Stimulated activated CD8-positive, alpha-beta memory T cell treated with anti-CD3 and anti-CD28 coated beads, Interleukin-4, amount 100 ng/mL, for 48 hours (primary cell): Measurements from ENCODE around the gene SLC16A10.
"Not testable (repeated sequence)": the region's sequence is repeated elsewhere in the genome, so short reads cannot be mapped to it uniquely, and the experiment has no call there.

ENCODE experiments used
- DNase-seq: peaks from one replicate; pipeline ENCODE4 v3.0.0-alpha.2; 2020

The SLC16A10 gene

GRCh38 chr6:111087871-111088667 lies 766 bp downstream of the SLC16A10 start:
- peak; percentile 76 for DNase-seq

- no peak for DNase-seq
Observed at GRCh38 chr6:111088668-111089003, 1.3 kb downstream of the SLC16A10 start.

DNA sequence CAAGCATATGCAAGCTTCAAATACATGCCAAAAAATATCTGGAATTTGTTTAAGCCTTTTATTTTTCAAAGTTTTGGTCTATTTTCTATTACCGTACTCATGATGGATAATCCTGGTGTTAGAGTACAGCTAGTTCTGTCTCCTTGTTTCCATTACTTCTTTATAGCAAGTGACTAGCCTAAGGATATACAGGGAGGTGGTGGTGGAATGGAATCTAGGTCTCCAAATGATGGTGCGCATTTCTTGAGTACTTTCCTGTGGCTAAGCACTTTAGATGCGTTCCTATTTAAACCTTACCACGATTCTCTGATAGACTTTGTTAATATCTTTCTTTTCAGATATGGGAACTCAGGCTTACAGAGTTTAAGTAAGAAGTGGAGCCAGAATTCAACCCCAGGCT lies 3.5 kb downstream of the SLC16A10 start:
- no peak for DNase-seq

DNA sequence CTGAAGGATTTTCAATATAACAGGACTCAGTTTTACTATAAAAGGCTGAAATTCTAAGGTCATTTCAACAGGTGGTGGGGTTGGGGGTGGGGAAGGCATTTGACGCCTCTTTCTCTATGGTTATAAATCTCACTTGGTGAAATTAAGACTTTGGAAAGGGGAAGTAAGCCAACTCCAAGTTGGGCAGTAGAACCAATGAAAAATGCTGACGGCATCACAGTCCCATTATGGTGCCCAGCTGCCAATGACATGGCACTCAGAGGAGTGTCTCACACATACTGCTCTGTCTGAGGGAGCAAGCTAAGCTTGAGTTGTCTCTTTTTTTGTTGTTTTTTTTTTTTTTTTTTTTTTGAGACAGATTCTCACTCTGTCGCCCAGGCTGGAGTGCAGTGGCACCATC lies 4.7 kb downstream of the SLC16A10 start:
- DNase-seq, result no peak

DNA sequence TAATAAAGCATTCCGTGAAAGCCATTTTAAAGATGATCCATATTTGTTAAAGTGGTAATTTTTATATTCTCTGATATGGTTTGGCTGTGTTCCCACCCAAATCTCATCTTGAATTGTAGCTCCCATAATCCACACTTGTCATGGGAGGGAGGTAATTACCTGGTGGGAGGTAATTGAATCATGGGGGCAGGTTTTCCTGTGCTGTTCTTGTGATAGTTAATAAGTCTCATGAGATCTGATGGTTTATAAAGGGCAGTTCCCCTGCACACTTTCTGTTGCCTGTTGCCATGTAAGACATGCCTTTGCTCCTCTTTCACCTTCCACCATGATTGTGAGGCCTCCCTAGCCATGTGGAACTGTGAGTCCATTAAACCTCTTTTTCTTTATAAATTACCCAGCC lies 8.2 kb downstream of the SLC16A10 start:
- DNase-seq, result not testable (repeated sequence)

DNA sequence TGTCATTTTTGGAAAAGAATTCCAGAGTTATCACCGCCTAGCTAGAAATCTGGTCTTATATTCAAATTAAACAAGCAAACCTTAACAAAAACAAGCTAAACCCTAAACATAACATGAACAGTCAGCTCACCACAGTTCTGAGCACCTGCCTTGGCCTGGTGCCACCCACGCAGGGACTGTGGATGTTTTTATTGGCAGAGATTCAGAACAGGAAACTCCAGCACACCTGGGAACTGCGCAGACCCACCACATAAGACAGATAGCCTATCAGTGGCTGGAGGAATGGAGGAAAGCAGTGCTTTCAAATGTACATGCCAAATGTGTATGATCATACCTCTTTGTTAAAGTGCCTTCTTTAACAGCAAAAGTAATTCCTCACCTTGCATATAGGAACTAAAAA lies 8.9 kb downstream of the SLC16A10 start:
- DNase-seq, result peak; percentile 37

GRCh38 chr6:111098597-111098996 lies 11.3 kb downstream of the SLC16A10 start:
- DNase-seq, result no peak

- DNase-seq, result no peak
Observed at GRCh38 chr6:111101987-111102386, 14.7 kb downstream of the SLC16A10 start.

DNA sequence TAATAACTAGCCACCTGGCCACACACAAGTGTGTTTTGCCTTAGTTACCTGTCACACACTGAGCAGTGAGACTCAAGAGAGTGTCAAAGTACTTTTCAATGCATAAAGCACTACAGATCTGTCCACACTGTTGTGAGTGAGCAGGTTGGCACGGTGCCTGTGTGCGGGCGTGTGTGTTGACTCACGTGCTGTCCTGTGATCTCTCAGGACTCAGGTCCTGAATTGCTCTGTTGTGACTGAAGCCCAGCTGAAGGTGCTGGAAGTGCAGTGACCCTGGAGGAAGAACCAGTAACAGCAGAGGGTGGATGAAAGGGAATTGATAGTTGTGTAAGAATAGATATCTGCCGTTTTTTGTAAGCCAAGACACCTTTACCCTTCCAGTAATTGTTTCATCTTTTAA lies 18.3 kb downstream of the SLC16A10 start:
- DNase-seq, result peak; percentile 54

DNA sequence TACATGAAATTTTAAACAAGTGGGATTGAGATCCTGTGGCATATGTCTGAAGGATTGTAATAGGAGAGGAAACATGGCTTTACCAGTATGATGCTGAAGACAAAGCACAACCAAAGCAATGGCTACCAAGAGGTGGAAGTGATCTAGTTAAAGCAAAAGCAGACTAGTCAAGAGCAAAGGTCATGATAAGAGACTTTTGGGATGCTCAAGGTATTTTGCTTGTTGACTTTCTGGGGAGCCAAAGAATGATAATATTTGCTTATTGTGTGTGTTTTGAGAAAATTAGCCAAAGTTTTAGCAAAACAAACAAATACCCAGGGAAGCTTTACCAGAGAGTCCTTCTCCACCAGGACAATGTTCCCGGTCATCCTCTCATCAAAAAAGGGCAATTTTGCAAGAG lies 20.3 kb downstream of the SLC16A10 start:
- no peak for DNase-seq

GRCh38 chr6:111110036-111110435 lies 22.7 kb downstream of the SLC16A10 start:
- DNase-seq, result no peak

GRCh38 chr6:111113336-111114086 lies 26.2 kb downstream of the SLC16A10 start:
- peak; percentile 50 for DNase-seq

DNA sequence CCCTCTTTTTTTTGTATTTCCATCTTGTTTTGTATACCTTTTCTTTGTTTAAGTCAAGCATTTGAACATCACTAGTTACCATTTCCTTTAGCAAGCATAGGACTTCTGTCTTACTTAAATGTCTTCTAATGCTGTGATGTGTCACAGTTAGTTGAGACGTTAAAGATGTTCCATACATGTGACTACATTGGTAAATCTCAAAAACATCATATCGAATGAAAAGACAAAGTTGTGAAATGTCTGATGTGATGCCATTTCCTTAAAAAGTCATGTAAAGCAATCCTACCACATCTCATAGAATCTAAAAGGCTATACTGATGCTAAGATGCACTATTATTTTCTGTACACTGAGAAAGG lies 26.8 kb downstream of the SLC16A10 start:
- no peak for DNase-seq

DNA sequence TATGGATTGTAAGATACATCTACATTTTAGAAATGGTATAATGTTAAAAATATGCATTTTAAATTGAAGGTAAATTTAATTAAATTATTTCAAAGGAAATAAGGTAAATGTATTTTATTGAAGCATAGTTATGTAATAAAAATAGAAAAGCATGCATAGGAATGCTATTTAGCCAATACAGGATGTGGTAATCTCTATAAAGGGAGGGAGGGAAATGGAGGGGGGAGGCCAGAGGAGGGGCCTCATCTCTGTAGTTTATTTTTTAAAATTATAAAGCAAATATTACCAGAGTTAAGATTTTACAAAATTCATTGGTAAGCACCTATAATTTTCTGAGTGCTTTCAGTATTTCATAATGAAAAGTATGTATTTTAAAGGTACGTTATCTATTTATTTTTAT lies 27.2 kb downstream of the SLC16A10 start:
- no peak for DNase-seq

DNA sequence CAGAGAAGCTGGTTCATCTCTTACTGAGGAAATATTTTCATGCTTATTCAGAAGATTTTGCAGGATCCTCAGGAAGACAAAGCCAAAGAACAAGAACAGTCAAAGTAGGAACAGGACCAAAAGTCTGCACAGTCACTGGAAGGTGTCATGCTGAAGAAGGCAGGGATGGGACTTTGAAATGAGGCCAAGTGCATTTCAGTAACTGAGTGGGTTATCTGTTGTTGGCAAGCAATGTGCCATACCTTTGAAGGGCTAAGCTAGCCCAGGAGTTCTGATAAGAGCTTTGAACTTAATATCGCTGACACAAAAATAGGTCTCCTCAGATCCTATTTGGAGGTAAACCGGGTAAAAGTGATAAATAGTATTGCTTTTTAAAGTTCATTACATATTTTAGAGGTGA lies 31.5 kb downstream of the SLC16A10 start:
- no peak for DNase-seq

GRCh38 chr6:111119571-111120329 lies 32.4 kb downstream of the SLC16A10 start:
- DNase-seq, result no peak

DNA sequence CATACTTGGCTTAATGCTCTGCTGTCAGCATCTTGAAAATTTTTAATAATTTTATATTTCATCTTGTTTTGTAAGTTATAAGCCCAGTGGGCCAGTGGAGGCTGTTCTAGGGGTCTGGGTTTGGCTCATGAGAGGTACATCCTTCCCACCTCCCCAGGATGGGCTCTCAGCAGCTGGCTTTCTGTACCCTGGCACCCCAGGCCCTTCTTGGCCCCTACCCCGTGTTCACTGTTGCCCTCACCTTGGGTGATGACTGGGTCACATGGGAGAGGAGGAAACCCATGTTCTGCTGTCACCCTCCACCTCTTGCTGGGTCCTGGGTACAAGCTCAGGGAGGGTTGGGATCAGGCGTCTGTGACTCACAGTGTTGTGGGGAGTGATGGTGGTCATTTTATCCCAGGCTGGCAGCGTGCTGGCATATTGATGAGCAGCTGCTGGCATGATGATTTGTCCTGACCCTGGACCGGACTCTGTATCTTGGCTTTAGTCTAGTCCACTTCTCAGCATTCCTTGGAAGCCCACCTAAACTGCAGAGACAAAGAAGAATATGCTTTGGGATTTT lies 34.6 kb downstream of the SLC16A10 start:
- DNase-seq, result no peak

- DNase-seq, result no peak
Observed at GRCh38 chr6:111122458-111123286, 35.4 kb downstream of the SLC16A10 start.

DNA sequence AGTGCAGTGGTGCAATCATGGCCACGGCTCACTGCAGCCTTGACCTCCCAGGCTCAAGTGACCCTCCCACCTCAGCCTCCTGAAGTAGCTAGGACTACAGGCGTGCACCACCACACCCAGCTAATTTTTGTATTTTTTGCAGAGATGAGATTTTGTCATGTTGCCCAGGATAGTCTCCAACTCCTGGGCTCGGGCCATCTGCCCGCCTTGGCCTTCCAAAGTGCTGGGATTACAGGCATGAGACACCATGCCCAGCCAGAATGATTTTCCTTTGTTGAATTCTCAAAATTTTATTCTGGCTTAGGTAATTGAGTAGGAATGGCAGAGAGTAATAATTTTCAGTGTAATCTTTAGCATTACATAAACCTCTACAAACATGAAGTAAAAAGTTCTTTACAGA lies 37.1 kb downstream of the SLC16A10 start:
- no peak for DNase-seq

GRCh38 chr6:111129013-111129412 lies 41.7 kb downstream of the SLC16A10 start:
- DNase-seq, result no peak

DNA sequence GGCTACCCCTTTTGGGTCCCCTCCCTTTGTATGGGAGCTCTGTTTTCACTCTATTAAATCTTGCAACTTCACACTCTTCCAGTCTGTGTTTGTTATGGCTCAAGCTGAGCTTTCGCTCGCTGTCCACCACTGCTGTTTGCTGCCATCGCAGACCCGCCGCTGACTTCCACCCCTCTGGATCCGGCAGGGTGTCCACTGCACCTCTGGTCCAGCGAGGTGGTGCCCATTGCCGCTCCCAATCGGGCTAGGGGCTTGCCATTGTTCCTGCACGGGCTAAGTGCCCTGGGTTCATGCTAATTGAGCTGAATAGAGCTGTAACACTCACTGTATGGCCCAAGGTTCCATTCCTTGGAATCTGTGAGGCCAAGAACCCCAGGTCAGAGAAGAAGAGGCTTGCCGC lies 43.7 kb downstream of the SLC16A10 start:
- not testable (repeated sequence) for DNase-seq

DNA sequence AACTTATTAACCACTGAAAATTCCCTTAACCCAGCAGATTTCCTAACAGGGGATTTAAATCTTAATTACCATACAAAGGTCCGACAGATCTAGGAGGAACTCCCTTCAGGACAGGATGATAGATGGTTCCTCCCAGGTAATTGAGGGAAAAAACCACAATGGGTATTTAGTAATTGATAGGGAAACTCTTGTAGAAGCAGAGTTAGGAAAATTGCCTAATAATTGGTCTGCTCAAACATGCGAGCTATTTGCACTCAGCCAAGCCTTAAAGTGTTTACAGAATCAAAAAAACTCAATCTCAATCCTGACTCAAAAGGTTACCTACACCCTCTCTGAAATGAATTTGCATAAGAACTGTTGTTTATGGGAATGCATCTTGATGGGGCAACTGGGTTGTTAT lies 45.4 kb downstream of the SLC16A10 start:
- DNase-seq, result not testable (repeated sequence)
